Measurements from ENCODE around the gene MRPL9.
"Not testable (repeated sequence)": the region's sequence is repeated elsewhere in the genome, so short reads cannot be mapped to it uniquely, and the experiment has no call there.

The MRPL9 gene

DNA sequence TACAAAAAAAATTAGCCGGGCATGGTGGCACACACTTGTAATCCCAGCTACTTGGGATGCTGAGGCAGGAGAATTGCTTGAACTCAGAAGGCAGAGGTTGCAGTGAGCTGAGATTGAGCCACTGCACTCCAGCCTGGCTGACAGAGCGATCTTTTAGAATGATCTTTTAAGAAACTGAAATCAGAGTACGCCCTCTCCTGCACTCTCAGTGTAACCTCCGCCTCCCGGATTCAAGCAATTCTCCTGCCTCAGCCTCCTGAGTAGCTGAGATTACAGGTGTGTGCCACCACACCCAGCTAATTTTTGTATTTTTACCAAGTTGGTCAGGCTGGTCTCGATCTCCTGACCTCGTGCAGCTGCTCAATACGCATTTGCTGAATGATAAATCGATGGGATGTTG lies 29.3 kb downstream of the MRPL9 start:
- H3K4me3 ChIP-seq (ENCODE audit: low read length); H3K9me3 ChIP-seq (ENCODE audit: control insufficient read depth, insufficient read depth, low read length); H3K4me1 ChIP-seq (ENCODE audit: control insufficient read depth, insufficient read depth, low read length); H3K27me3 ChIP-seq (ENCODE audit: control insufficient read depth, insufficient read depth, low read length); H3K27ac ChIP-seq (ENCODE audit: low read length); DNase-seq (ENCODE audit: low read depth, low spot score); H3K36me3 ChIP-seq (ENCODE audit: control insufficient read depth, insufficient read depth, low read length): not testable (repeated sequence)
- WGBS (ENCODE audit: insufficient coverage, insufficient read length): no CpG with 5 or more reads among the region's 9 CpGs

DNA sequence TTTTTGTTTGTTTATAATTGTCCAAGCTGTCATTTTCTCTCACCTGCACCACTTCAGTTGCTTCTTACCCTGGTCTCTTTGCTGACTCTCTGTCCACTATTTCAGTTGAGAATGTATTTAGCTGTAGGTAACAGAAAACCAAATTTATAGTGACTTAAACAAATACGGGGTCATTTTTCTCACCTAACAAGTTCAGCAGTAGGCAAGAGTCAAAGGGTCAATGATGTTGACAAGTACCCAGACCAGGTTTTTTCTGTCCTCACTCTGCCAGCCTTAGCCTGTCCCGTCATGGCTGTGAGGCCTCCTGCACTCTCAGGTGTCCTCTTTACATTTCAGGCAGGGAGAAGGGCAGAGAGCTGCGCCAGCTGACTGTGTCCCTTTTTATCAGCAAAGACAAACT lies 30.2 kb downstream of the MRPL9 start:
- Histone ChIP-seq H3K27me3 (ENCODE audit: control insufficient read depth, insufficient read depth, low read length) (no peaks in the 10 kb centered on the region), H3K4me3 (ENCODE audit: low read length) (no peak overlapping the region), H3K36me3 (ENCODE audit: control insufficient read depth, insufficient read depth, low read length) (no peaks in the 10 kb centered on the region), H3K4me1 (ENCODE audit: control insufficient read depth, insufficient read depth, low read length) (0 out of 2 replicates have a peak, but pooled peaks cover 2% of the 10 kb centered on the region), H3K27ac (ENCODE audit: low read length) (no peak overlapping the region), H3K9me3 (ENCODE audit: control insufficient read depth, insufficient read depth, low read length) (peaks cover 3% of the 10 kb centered on the region)
- DNase-seq (ENCODE audit: low read depth, low spot score): no peak
- WGBS (ENCODE audit: insufficient coverage, insufficient read length): no CpG with 5 or more reads among the region's 3 CpGs

DNA sequence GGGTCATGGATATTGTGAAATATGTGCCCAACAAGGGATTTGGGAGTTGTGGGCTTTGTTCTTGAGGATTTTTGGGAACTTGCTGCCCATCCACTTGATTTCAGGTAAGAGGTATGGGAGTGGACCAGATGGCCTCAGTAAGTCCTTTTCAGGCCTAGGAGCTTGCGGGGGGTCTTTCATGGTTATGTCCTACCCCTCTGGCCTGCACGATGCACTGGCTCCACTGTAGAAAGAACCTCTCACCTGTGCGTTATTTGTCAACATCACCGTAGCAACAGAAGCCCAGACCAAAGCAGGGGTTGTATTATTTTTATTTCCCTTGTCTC lies 33.4 kb downstream of the MRPL9 start:
- Histone ChIP-seq H3K4me1 (ENCODE audit: control insufficient read depth, insufficient read depth, low read length) (0 out of 2 replicates have a peak, but pooled peaks cover 2% of the 10 kb centered on the region), H3K27ac (ENCODE audit: low read length) (no peak overlapping the region), H3K27me3 (ENCODE audit: control insufficient read depth, insufficient read depth, low read length) (no peaks in the 10 kb centered on the region), H3K4me3 (ENCODE audit: low read length) (no peak overlapping the region), H3K36me3 (ENCODE audit: control insufficient read depth, insufficient read depth, low read length) (no peaks in the 10 kb centered on the region), H3K9me3 (ENCODE audit: control insufficient read depth, insufficient read depth, low read length) (no peaks in the 10 kb centered on the region)
- no CpG with 5 or more reads among the region's 4 CpGs for WGBS (ENCODE audit: insufficient coverage, insufficient read length)
- DNase-seq (ENCODE audit: low read depth, low spot score): no peak

DNA sequence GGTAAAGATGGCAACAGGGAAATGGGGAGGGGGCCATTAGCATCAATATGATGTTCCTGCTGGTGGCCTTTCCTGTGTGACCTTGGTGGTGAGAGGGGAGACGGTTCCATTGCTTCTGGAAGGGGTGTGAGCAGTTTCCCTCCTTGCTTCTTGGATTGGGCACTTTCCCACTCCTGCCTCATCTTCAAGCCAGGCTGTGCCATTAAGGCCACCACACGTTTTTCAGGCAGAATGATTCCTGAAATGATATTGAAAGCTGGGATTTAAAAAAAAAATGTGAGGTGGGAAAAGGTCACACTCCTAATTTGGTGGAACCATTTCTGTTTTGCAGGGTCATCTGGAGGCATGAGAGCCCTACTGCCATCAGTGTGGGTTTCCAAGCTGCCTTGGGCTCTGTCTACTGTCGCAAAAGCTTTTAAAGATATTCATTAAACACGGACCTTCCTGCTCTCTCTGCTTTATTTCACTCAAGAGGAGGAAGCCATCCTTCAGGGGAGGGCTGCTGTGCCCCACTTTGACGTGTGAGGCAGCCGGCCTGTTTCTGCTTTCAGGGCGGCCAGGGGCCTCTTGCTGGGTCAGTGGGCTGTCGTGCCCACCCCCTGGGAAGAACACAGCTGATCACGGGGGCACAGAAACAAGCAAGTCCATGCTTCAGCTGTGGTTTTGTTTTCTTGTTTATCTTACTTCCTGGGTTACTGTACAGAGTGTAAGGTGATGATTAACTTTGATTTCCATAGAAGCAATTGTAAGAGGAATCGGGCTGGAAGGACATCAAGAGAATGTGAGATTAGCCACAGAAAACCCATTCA lies 33.9 kb downstream of the MRPL9 start:
- H3K9me3 ChIP-seq (ENCODE audit: control insufficient read depth, insufficient read depth, low read length): no peaks in the 10 kb centered on the region
- no CpG with 5 or more reads among the region's 10 CpGs for WGBS (ENCODE audit: insufficient coverage, insufficient read length)
- DNase-seq (ENCODE audit: low read depth, low spot score): no peak
- no peaks in the 10 kb centered on the region for H3K36me3 ChIP-seq (ENCODE audit: control insufficient read depth, insufficient read depth, low read length)
- no peaks in the 10 kb centered on the region for H3K27me3 ChIP-seq (ENCODE audit: control insufficient read depth, insufficient read depth, low read length)
- no peak overlapping the region for H3K4me3 ChIP-seq (ENCODE audit: low read length)
- H3K27ac ChIP-seq (ENCODE audit: low read length): no peak overlapping the region
- H3K4me1 ChIP-seq (ENCODE audit: control insufficient read depth, insufficient read depth, low read length): 0 out of 2 replicates have a peak, but pooled peaks cover 2% of the 10 kb centered on the region

GRCh38 chr1:151728151-151729054 lies 34.9 kb downstream of the MRPL9 start:
- H3K27ac ChIP-seq (ENCODE audit: low read length): no peak overlapping the region
- 0 out of 2 replicates have a peak, but pooled peaks cover 1% of the 10 kb centered on the region for H3K27me3 ChIP-seq (ENCODE audit: control insufficient read depth, insufficient read depth, low read length)
- no peaks in the 10 kb centered on the region for H3K36me3 ChIP-seq (ENCODE audit: control insufficient read depth, insufficient read depth, low read length)
- H3K4me1 ChIP-seq (ENCODE audit: control insufficient read depth, insufficient read depth, low read length): 0 out of 2 replicates have a peak, but pooled peaks cover 2% of the 10 kb centered on the region
- no CpG with 5 or more reads among the region's 19 CpGs for WGBS (ENCODE audit: insufficient coverage, insufficient read length)
- no peaks in the 10 kb centered on the region for H3K9me3 ChIP-seq (ENCODE audit: control insufficient read depth, insufficient read depth, low read length)
- no peak overlapping the region for H3K4me3 ChIP-seq (ENCODE audit: low read length)
- DNase-seq (ENCODE audit: low read depth, low spot score): no peak

DNA sequence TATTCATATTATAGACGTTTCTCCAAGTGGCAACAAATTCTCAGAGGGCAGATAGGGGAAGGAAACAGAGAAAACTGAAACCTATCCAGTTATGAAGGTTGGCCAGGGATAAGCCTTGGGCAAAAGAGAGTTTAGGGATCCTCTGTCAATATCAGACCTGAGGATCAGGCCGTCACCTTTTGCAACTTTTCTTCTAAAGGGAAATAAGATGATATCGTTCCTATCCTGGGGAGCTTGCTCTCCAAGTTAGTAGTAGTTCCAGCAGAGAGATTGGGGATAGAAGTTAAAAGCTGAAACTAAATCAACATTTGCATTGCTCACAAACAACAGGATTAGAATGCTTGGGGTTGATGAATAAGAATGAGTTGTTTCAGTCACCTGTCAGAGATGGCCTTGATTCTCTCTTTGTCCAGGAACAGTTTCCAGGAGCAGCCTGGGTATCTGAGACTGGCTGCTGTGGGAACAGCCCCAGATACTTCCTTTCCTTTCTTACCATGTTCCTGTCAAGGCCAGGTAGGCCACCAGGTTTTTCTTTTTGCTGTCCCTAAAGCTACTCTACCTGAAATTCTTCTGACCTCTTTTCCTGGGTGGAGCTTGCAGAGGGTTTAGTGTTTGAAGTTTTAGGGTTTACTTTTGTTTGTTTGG lies 39.4 kb downstream of the MRPL9 start:
- Histone ChIP-seq H3K27me3 (ENCODE audit: control insufficient read depth, insufficient read depth, low read length) (peaks cover 9% of the 10 kb centered on the region; the same call in 1 of the 2 replicates), H3K9me3 (ENCODE audit: control insufficient read depth, insufficient read depth, low read length) (no peaks in the 10 kb centered on the region), H3K27ac (ENCODE audit: low read length) (no peak overlapping the region), H3K36me3 (ENCODE audit: control insufficient read depth, insufficient read depth, low read length) (no peaks in the 10 kb centered on the region), H3K4me3 (ENCODE audit: low read length) (no peak overlapping the region), H3K4me1 (ENCODE audit: control insufficient read depth, insufficient read depth, low read length) (no peaks in the 10 kb centered on the region)
- no peak for DNase-seq (ENCODE audit: low read depth, low spot score)
- WGBS (ENCODE audit: insufficient coverage, insufficient read length): no CpG with 5 or more reads among the region's 3 CpGs

GRCh38 chr1:151721788-151722510 lies 41.3 kb downstream of the MRPL9 start:
- Histone ChIP-seq H3K27ac (ENCODE audit: low read length) (no peak overlapping the region), H3K36me3 (ENCODE audit: control insufficient read depth, insufficient read depth, low read length) (no peaks in the 10 kb centered on the region), H3K4me3 (ENCODE audit: low read length) (peak overlapping the region; percentile 60; the same call in 1 of the 2 replicates), H3K27me3 (ENCODE audit: control insufficient read depth, insufficient read depth, low read length) (peaks cover 14% of the 10 kb centered on the region; the same call in 1 of the 2 replicates), H3K4me1 (ENCODE audit: control insufficient read depth, insufficient read depth, low read length) (no peaks in the 10 kb centered on the region), H3K9me3 (ENCODE audit: control insufficient read depth, insufficient read depth, low read length) (no peaks in the 10 kb centered on the region)
- no peak for DNase-seq (ENCODE audit: low read depth, low spot score)
- no CpG with 5 or more reads among the region's 17 CpGs for WGBS (ENCODE audit: insufficient coverage, insufficient read length)

GRCh38 chr1:151720974-151721787 lies 42.1 kb downstream of the MRPL9 start, which contains the start of gene RIIAD1:
Gene RIIAD1, plus strand, starts transcription at chr1:151721522. Its CDS starts 15 bp downstream, at chr1:151721537.
- DNase-seq (ENCODE audit: low read depth, low spot score): no peak
- WGBS (ENCODE audit: insufficient coverage, insufficient read length): no CpG with 5 or more reads among the region's 44 CpGs
- H3K27ac ChIP-seq (ENCODE audit: low read length): no peak within 1 kb of the TSS
- peaks cover 14% of the 10 kb centered on the region; the same call in 1 of the 2 replicates for H3K27me3 ChIP-seq (ENCODE audit: control insufficient read depth, insufficient read depth, low read length)
- H3K36me3 ChIP-seq (ENCODE audit: control insufficient read depth, insufficient read depth, low read length): no peaks in the 10 kb centered on the region
- 0 out of 2 replicates have a peak, but pooled peaks cover 2% of the 10 kb centered on the region for H3K4me1 ChIP-seq (ENCODE audit: control insufficient read depth, insufficient read depth, low read length)
- no peaks in the 10 kb centered on the region for H3K9me3 ChIP-seq (ENCODE audit: control insufficient read depth, insufficient read depth, low read length)
- peak within 1 kb of the TSS; percentile 60; the same call in 1 of the 2 replicates for H3K4me3 ChIP-seq (ENCODE audit: low read length)

- no CpG with 5 or more reads among the region's 5 CpGs for WGBS (ENCODE audit: insufficient coverage, insufficient read length)
- H3K9me3 ChIP-seq (ENCODE audit: control insufficient read depth, insufficient read depth, low read length): no peaks in the 10 kb centered on the region
- H3K36me3 ChIP-seq (ENCODE audit: control insufficient read depth, insufficient read depth, low read length): no peaks in the 10 kb centered on the region
- 0 out of 2 replicates have a peak, but pooled peaks cover 2% of the 10 kb centered on the region for H3K4me1 ChIP-seq (ENCODE audit: control insufficient read depth, insufficient read depth, low read length)
- peaks cover 14% of the 10 kb centered on the region; the same call in 1 of the 2 replicates for H3K27me3 ChIP-seq (ENCODE audit: control insufficient read depth, insufficient read depth, low read length)
- no peak for DNase-seq (ENCODE audit: low read depth, low spot score)
- H3K27ac ChIP-seq (ENCODE audit: low read length): no peak overlapping the region
- no peak overlapping the region for H3K4me3 ChIP-seq (ENCODE audit: low read length)
Measured at GRCh38 chr1:151720554-151720953, 42.7 kb downstream of the MRPL9 start.

Measured in iPS DF 6.9 (cell line).